NCI-H2029 treated with DMSO at 0.1 percent for 48 hours (cell line): ENCODE measurements around the gene CDRT15.
"Not testable (repeated sequence)": the region's sequence is repeated elsewhere in the genome, so short reads cannot be mapped to it uniquely, and the experiment has no call there.

Experiments used
- DNase-seq: peaks from one replicate; lab custom pipeline; 2025; lab: John Stamatoyannopoulos, UW

The CDRT15 gene

DNA sequence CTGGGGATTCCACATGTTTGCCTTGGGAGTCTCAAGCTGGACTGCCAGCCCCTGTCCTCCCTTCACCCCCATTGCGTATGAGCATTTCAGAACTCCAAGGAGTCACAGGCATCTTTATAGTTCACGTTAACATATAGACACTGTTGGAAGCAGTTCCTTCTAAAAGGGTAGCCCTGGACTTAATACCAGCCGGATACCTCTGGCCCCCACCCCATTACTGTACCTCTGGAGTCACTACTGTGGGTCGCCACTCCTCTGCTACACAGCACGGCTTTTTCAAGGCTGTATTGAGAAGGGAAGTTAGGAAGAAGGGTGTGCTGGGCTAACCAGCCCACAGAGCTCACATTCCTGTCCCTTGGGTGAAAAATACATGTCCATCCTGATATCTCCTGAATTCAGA is 28.9 kb downstream of the CDRT15 start:
- no peak for DNase-seq

DNA sequence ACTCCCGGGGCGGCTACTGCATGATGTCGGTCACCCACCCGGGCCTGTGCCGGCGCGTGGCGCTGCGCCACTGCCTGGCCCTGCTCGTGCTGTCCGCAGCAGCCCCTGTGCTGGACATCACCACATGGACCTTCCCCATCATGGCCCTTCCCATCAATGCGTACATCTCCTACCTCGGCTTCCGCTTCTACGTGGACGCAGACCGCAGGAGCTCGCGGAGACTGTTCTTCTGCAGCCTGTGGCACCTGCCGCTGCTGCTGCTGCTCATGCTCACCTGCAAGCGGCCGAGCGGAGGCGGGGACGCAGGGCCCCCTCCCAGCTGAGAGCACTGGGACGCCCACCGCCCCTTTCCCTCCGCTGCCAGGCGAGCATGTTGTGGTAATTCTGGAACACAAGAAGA is 29.8 kb downstream of the CDRT15 start:
- DNase-seq, result no peak

DNA sequence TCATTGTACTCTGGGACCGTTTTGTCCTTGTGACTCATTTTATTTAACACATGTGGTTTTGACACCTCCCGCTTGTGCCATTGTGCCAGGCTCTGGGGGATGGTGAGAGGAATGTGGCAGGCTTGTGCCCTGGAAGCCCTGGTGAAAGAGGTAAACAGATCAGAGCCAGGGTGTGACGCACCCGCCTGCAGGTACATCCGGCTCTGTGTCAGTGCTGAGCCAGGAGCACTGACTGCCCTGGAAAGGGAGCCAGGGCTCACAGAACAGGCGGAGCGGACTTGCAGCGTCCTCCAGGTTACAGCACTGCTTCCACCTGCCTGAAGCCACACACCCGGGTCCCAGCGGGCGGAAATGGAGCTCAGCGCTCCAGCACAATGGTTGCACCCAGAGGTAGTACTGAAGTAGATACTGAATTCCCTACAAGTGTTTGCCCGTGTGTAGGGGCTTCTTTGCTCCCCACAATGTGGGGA is 30.6 kb downstream of the CDRT15 start:
- peak; percentile 29 for DNase-seq

DNA sequence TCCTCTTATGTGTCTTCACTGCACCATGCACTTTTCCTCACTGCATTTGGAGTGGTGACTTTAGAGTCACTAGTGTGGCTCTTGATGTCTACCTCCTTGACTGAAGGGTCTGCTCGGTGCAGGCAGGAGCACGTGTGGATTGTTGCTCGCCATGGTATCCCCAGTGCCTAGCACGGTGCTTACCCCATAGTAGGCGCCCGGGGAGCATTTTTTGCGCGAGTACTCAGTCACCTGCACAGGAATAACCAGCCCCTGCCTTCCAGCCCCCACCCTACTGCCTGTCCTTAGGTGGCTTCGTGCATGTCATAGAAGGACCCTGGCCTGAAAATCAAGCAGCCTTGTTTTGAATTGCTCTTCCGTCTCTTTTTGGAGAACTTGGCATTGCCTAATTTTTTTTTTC is 31.3 kb downstream of the CDRT15 start:
- DNase-seq, result no peak

DNA sequence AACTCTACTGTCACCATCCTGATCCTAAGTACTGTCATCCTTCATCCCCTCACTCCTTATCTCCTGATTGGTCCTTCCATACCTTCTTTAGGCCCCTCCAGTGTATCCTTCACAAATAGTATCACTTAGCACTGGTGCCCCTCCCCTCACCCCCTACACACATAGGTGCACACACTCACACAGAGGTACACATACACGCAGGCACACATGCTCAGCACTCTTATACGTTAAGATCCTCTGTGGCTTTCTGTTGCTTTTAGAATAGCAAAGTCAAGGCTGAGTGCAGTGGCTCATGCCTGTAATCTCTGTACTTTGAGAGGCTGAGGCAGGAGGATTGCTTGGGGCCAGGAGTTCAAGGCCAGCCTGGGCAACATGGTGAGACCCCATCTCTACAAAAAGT is 32.1 kb downstream of the CDRT15 start:
- DNase-seq, result no peak

DNA sequence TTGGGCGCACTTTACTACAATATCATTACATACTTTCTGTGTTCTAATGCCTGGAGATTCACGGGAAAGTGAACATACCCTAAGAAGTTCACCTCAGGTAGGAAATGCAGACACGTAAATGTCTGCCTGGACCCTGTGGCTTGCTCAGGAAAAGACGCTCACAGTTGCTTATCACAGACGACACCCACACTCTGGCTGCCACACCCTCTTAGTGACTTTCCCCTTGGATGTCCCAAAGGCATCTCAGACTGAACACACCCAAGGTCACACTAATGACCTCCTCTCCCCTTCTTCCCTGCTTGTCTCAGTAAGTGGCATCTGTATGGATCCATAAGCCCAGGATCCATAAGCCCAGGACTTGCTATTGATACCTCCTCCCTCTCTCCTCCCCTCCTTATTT is 32.6 kb downstream of the CDRT15 start:
- DNase-seq, result no peak

DNA sequence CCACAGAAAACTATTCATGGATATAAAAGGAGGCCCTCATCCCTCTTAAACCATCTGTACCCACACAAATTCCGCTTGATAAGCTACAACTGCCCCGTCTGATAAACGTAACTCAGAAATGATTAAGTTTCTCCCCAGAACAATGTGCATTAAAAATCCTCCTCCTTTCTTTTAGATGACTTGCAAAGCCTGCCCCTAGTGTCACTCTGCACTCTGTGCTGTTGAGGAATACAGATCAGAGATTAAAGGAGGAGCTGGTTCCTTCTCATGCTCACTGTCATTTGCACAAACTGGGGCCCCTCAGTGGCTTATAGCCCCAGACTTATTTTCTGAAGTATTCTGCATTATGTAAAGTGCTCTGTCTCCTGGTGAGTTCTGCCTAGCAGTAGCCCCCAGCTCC is 33.3 kb downstream of the CDRT15 start:
- no peak for DNase-seq

DNA sequence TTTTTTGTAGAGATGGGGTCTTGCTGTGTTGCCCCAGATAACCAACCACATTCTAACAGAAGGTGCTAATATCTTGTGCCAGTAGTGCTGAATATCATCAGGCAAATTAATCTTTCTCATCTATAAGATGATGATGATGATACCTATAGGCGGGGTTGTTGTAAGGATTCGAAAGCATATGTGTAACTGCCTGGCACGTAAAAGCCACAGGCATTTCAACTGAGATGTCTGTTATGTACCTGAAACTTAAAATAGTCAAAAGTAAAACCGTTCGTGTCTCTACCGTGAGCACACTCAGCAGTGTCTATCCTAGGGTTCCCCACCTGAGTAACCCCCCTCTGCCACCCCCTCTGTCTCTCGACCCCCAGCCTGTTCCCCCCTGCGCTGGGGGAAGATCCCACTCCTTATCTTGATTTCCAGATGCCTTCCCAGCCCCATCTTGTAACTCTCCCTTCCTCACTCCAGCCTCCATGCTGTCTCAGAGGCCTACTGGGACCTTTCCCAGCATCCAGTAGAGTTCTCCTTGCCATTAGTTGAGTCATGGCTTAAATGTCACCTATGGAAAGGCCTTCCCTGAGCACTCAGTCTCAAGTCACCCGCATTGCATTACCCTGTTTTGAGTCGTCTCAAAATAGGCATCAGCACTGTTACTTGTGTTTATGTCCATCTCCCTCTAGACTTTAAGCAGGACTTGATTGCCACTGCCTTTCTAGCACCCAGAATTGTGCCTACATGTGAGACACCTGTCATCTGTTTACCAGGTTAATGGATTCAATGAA is 34.1 kb downstream of the CDRT15 start:
- DNase-seq, result no peak

DNA sequence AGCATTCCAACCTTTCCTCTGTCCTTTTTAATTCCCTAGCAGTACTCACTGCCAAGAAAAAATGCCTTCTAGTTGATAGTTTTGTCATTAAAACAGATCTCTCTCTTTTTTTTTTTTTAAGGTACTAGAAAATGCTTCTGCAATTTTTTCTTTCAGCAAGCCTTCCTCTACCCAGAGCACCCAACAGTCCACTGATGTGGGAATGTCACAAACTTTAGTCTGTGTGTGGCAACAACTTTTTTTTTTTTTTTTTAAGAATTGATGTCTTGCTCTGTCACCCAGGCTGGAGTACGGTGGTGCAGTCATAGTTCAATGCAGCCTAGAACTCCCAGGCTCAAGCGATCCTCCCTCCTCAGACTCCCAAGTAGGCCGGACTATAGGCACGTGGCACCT is 34.7 kb downstream of the CDRT15 start:
- no peak for DNase-seq

DNA sequence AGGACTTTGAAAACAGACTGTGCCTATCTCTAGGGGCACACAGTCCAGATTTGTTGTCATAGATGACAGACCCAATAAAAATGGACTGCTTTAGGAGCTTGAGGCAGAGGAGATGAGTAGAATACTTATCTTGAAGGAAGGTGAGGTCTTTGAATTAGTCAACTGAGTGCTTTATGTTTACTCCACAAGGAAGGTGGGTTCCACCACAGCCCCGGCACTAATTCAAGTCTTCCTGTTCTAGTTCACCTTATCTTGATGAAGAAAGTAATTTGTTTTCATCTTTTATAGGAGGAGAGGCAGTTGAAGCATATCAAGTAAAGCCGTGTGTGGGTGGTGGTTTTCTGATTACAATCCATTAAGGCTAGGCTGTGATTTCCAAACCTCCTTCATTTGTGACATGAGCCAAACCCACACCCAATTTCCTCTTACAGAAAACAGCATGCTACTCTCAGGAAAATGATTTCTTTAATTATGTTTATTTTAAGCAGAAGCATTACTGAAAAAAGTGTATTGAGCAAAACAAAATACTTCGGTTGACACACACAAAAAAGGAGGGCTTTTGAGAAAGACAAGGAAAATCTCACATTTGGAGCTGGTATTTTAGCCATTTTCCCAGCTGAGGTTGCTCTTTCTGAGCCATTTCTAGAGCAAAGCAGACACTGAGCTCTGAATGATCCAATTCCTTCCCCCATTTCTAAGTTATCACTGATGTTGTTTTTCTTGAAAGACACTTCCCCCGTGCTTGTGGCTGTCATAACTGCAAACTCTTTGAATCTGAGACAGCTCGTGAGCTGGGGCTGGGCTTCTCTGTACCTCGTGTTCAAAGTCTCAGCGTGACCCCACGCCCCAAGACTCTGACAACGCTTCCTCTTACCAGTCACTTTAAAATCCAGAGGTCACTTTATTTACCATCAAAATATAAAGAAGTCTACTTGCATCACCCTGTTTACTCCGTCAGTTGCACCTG is 35.4 kb downstream of the CDRT15 start:
- no peak for DNase-seq

DNA sequence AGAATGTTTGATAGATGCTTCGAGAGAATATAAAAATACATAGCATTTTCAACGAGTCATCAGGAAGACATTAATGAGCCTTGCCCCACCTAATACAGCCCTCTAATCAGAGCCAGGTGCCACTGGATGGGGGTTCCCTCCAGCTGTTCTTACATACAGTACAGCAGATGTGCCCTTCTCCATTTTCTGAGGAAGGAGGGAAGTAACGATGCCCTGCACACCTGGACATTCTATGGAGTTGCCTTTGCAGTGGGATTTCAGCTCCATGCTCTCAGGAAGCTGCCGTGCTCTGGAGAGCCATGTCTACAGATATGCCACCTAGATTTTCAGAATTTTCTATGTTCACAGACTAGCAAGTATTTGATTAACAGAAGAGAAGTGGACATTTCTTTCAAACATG is 36.3 kb downstream of the CDRT15 start:
- DNase-seq, result no peak

DNA sequence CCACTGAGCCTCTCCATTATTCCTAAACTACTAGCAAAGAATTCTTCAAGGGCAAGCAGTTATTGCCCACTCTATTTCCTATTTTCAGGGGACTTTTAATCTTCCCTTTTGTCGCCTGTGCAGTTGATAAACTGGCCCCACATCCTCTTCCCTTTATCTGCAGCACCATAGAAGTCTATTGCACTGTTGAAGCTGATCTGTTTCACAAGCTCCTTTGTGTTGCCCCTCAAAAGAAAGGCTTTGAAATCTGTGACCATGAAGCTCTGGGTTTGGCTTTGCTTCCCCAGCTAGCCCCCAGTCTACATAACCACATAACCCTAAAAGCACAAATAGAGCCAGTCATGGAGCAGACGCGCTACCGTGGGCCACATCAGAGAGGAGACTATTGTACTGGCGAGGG is 37.1 kb downstream of the CDRT15 start:
- DNase-seq, result no peak

DNA sequence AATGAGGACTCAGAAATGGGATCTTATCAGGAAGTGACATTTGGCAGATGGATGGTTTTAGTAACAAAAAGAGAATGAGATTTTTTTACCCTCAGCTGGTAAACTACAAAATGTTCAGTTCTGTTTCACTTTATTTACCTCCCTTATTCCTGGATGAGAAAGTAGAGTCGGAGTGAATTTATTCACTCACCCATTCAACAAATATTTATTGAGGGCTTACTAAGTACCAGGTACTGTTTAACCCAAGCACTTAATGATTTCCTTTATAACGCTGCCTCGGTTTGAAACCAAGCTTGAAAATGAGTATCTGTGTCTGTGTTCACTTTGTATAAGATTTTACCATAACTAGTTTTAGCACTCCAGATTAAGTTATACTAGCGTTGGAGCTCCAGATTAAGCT is 38.1 kb downstream of the CDRT15 start:
- DNase-seq, result no peak

DNA sequence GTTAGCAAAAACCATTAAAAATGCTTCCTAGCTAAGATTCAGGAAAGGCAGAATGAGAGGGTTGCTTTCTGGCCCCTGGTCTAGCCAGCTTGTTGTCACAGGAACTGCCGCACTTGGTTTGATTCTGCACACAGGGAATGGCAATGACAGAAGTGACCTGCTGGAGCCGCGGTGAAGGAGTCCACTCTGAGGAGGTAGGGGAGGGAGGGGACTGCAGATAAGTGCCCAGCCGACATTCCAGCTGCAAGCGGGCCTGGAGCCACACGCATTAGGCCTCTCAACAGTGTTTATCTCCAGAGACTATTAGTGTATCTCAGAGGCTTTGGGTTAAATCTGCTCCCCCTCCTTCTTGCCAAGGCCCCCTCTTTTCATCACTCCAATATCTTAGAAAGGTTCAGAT is 38.6 kb downstream of the CDRT15 start:
- DNase-seq, result peak; percentile 32

DNA sequence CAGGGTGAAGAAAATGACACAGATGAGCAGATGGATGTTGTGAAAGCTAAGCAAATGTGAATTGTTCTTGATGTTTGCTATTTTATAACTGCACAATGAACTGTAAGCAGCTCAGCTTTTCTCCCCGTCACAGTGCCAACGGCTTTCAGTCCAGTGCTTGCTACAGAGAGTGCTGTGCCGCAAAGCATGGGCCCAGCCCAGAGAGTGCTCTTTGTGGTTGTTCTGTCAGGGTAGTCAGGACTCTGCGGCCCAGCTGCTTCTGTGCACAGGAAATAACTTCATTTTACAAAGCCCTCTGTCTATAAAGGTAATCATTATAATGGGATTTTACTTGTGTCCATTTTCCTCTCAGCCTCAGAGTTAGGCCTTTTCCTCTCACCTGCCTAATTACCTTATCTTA is 39.1 kb downstream of the CDRT15 start:
- DNase-seq, result no peak

DNA sequence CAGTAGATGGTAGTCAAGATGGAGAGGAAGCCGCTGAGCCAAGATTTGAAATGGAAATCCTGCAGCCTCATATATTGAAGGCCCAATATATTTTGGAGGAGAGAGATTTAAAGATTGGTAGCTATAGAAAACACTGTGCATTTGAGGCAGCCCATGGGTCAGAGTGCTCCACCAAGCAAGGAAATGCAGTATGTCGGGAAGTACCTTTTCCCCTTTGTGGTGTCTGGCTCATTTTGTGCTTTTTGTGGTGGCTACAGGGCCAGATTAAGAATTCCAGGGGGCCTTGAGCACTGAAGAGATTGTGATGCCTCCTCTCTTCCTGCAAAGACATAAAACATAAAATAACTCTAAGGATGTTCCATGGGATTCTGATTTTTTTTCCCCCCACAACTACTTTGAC is 39.6 kb downstream of the CDRT15 start:
- no peak for DNase-seq

DNA sequence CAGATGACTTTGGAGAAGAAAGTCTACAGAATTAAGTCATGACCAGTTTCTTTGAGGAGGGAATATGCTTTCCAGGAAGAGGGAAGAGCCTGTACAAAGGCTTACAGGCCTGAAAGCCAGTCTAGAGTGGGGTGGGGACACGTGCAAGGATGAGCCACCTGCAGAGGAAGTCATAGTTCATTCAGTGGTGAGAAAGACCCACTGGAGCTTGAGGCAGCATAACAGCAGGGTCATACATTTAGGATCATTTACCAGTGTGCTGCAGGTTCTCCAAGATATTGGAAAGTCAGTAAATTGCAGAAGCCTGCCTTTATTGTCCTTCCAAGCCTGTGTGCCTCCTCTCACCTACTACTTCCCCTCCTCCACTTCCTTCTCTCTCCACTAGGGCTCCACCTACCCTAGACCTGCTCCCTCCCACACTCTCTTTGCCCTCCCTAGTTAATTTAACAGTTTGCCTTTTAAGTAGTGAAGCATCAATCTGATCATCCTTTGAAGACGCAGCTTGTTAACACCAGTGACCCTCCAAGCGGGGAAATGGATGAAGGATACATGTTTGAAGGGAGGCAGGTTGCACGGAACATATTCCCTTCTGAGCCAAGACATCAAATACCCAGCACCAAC is 40.2 kb downstream of the CDRT15 start:
- DNase-seq, result no peak

DNA sequence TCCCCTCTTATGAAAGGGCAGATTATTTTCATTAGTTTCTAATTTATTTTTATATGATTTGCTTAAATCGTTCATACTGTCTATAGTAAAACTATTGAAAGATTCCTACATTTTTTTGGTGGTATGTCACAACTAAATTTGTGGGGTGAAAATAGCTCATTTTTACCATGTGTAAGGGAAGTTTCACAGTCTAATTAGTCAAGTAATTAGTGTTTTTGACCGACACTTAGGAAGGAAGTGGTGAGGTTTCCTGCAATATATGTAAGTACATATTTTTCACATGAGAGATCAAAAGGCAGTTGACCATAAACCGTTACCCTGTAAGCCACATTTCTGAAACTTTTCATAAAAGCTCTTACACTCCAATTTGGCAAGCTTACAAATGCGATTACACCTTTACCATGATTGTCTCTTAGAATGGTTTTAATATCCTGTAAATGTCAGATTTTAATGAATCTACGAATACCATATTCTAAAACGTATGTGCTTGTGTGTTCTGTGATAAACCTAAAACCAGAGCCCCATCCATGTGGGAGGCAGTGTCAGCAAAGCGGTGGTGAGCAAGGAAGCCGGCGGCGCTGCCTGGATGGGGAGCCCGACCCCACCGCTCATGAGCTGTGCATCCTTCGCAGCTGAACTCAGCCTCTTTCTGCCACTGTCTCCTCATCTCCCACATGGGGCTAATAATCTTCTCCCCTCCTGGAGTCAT is 43.9 kb downstream of the CDRT15 start:
- not testable (repeated sequence) for DNase-seq

DNA sequence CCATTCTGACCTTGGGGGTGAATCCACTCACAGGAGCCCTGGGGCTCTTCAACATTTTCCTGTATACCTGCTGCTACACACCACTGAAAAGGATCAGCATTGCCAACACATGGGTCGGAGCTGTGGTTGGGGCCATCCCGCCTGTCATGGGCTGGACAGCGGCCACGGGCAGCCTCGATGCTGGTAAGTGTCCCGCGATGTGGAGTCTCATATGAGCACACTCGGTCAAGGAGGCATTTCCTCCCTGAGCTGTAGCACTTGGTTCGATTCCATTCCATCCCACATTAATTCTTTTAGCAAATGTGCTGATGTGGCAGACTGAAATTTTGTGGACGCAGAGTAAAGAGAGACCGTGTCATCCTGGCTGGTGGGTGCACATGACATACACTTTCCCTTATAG is 44.6 kb downstream of the CDRT15 start:
- DNase-seq, result not testable (repeated sequence)

DNA sequence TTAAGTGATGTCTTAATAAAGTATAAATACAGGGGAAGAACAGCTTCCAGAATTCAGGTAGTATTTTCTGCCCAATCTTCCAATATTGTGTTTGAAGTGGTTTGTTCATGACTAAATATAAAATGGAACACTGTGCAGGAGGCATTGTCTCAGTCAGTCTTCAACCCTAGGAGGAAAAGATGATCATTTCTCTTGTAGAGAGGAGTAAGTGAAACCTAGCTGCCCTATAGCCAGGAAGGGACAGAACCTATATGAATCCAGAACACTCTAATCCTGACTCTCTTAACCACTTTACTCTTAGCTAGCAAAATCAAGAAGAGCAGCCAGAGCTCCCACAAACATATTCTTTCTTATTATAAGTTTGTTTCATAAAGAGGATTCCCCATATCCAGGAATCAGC is 45.2 kb downstream of the CDRT15 start:
- not testable (repeated sequence) for DNase-seq

DNA sequence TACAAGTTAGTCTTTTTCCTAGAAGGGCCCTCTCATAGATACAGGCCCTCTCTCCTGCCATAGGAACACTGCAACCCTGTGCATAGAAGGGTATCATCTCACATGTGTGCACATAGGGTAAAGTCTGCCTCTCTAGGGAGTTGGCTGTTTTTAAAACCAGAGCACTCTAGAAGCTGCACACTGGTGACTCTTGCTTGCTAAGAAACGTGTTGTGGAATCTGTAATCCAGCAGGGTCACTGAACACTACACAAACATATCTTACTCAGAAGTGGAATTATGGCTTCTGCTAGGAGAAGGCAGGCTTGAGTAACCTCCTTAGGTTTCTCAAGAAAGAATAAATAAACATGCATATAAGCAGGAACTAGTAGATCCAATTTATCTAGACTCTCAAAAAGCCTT is 45.9 kb downstream of the CDRT15 start:
- DNase-seq, result not testable (repeated sequence)

DNA sequence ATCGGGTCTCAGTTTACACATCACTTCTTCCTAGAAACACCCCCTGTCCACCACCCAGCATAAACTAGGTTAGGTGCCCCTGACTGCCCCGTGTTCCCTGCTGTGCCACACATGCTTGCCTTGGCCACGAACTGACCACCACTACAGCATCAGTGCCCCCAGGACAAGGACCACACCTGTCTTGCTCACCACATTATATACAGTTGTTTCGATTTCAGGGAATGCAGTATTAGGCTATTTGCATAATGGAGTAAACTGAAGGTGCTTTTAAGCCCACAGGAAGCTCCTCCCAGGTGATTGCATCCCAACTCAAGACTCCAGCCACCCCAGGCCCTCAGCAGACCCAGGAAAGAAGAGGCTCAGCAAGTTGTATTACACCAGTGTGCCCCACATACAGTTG is 50.2 kb downstream of the CDRT15 start:
- not testable (repeated sequence) for DNase-seq
